ENCODE data around the gene VPS37B.

GRCh38 chr12:122895320-122895703, 612 bp downstream of the VPS37B start:
- TF ChIP-seq CTCF (IDR thresholded peaks at IDR 0.05) (no peak), POLR2A (IDR thresholded peaks at IDR 0.05) (no peak)
